Activated CD8-positive, alpha-beta memory T cell treated with anti-CD3 and anti-CD28 coated beads for 36 hours (primary cell): ENCODE results near the gene TMEM117. TPM values are rescaled to one million over a fixed set of nuclear protein-coding genes. Genes with fewer than 3 reads are reported as not detected.
"Not testable (repeated sequence)": the region's sequence is repeated elsewhere in the genome, so short reads cannot be mapped to it uniquely, and the experiment has no call there.

Source experiments
- CTCF ChIA-PET: fragments of 350-600 bp; sonication (Branson Sonifier 250); formaldehyde crosslinking; loops from one replicate; lab custom pipeline; 2021; ENCODE audit warnings: antibody characterized with exemption; lab: Charles Lee
- POLR2A ChIA-PET: fragments of 350-600 bp; sonication (Branson Sonifier 250); formaldehyde crosslinking; loops from one replicate; lab custom pipeline; 2021; ENCODE audit warnings: antibody characterized with exemption; lab: Charles Lee
- total RNA-seq, 2 experiments: library from RNA; stranded (reverse); gene quantifications; one replicate each; pipeline ENCODE4 v1.2.3, GENCODE V29; 2021

Gene TMEM117
- total RNA-seq, 2 experiments from 2014 or later, result 1.3 to 1.5 TPM

GRCh38 chr12:44038411-44038810 lies 202.5 kb downstream of the TMEM117 start:
- POLR2A ChIA-PET, result no interaction called here
- CTCF ChIA-PET, result no interaction called here

- CTCF ChIA-PET, result not testable (repeated sequence)
Observed at GRCh38 chr12:44044491-44044890, 208.6 kb downstream of the TMEM117 start.

GRCh38 chr12:44046732-44047417 lies 211.0 kb downstream of the TMEM117 start:
- POLR2A ChIA-PET, result no interaction called here
- CTCF ChIA-PET, result no interaction called here

More at GRCh38 chr12:44044491-44044890, 208.6 kb downstream of the TMEM117 start:
- POLR2A ChIA-PET, result not testable (repeated sequence)

- ChIA-PET CTCF (interaction anchor here (0.5 kb wide), 1 partner anchor 56 kb away, joined by 3 read pairs; no protein-coding TSS in a partner anchor), POLR2A (no interaction called here)
Observed at GRCh38 chr12:44052554-44052953, 216.7 kb downstream of the TMEM117 start.

GRCh38 chr12:44053549-44054127 lies 217.8 kb downstream of the TMEM117 start:
- CTCF ChIA-PET, result no interaction called here
- POLR2A ChIA-PET, result no interaction called here

GRCh38 chr12:44054281-44054680 lies 218.4 kb downstream of the TMEM117 start:
- CTCF ChIA-PET, result no interaction called here
- POLR2A ChIA-PET, result no interaction called here

- ChIA-PET POLR2A (no interaction called here), CTCF (no interaction called here)
Observed at GRCh38 chr12:44058366-44058765, 222.5 kb downstream of the TMEM117 start.

GRCh38 chr12:44059476-44059875 lies 223.6 kb downstream of the TMEM117 start:
- ChIA-PET CTCF (no interaction called here), POLR2A (no interaction called here)

GRCh38 chr12:44063671-44064070 lies 227.8 kb downstream of the TMEM117 start:
- CTCF ChIA-PET, result no interaction called here

GRCh38 chr12:44076871-44077270 lies 241.0 kb downstream of the TMEM117 start:
- POLR2A ChIA-PET, result no interaction called here
- CTCF ChIA-PET, result no interaction called here

More at GRCh38 chr12:44063671-44064070, 227.8 kb downstream of the TMEM117 start:
- POLR2A ChIA-PET, result no interaction called here

GRCh38 chr12:44077294-44077693 lies 241.4 kb downstream of the TMEM117 start:
- POLR2A ChIA-PET, result no interaction called here
- CTCF ChIA-PET, result no interaction called here

GRCh38 chr12:44078273-44078672 lies 242.4 kb downstream of the TMEM117 start:
- POLR2A ChIA-PET, result no interaction called here
- CTCF ChIA-PET, result no interaction called here

GRCh38 chr12:44088647-44089046 lies 252.8 kb downstream of the TMEM117 start:
- POLR2A ChIA-PET, result no interaction called here
- CTCF ChIA-PET, result no interaction called here

GRCh38 chr12:44091948-44092606 lies 256.2 kb downstream of the TMEM117 start:
- ChIA-PET CTCF (no interaction called here), POLR2A (no interaction called here)

- POLR2A ChIA-PET, result no interaction called here
Observed at GRCh38 chr12:44098786-44099185, 262.9 kb downstream of the TMEM117 start.

GRCh38 chr12:44099486-44099885 lies 263.6 kb downstream of the TMEM117 start:
- ChIA-PET POLR2A (no interaction called here), CTCF (no interaction called here)

More at GRCh38 chr12:44098786-44099185, 262.9 kb downstream of the TMEM117 start:
- CTCF ChIA-PET, result no interaction called here

- POLR2A ChIA-PET, result no interaction called here
- CTCF ChIA-PET, result no interaction called here
Observed at GRCh38 chr12:44100264-44100663, 264.4 kb downstream of the TMEM117 start.

- CTCF ChIA-PET, result no interaction called here
- POLR2A ChIA-PET, result no interaction called here
Observed at GRCh38 chr12:44101475-44101874, 265.6 kb downstream of the TMEM117 start.

- ChIA-PET CTCF (no interaction called here), POLR2A (no interaction called here)
Observed at GRCh38 chr12:44114906-44115305, 279.0 kb downstream of the TMEM117 start.

- POLR2A ChIA-PET, result no interaction called here
- CTCF ChIA-PET, result no interaction called here
Observed at GRCh38 chr12:44117337-44117736, 281.5 kb downstream of the TMEM117 start.

GRCh38 chr12:44118946-44119345 lies 283.1 kb downstream of the TMEM117 start:
- CTCF ChIA-PET, result interaction anchor here (0.7 to 1.0 kb wide), 2 partner anchors 830 to 1544 kb away, joined by 3 read pairs; no protein-coding TSS in a partner anchor
- POLR2A ChIA-PET, result no interaction called here
